Astrocyte (in vitro differentiated cells and primary cell): ENCODE results near the gene BBX. TPM values are rescaled to one million over a fixed set of nuclear protein-coding genes. Genes with fewer than 3 reads are reported as not detected.
A peak's percentile ranks its signal among the peaks of the same experiment; 100 is the strongest.

ENCODE experiments used
- DNase-seq: peaks from one replicate; pipeline ENCODE4 v3.0.0-alpha.2; 2010; ENCODE audit warnings: low read depth
- FAIRE-seq: peaks from 2 replicates; lab custom pipeline; 2011; peaks lifted over from hg19 to GRCh38; lab: Jason Lieb, UNC
- H2AFZ ChIP-seq: 2 replicates; pipeline ENCODE4 v1.6.0; 2012; ENCODE audit warnings: low read depth, low read length, inconsistent platforms
- H3K27ac ChIP-seq: 2 replicates; pipeline ENCODE4 v1.5.1; 2011; ENCODE audit warnings: low read depth, low read length, inconsistent platforms
- H3K27me3 ChIP-seq: 2 replicates; pipeline ENCODE4 v1.6.0; 2011; ENCODE audit warnings: low read length, inconsistent platforms; ENCODE audit not compliant: insufficient read depth
- H3K36me3 ChIP-seq: 2 replicates; pipeline ENCODE4 v1.5.1; 2011; ENCODE audit warnings: low read length, inconsistent platforms; ENCODE audit not compliant: insufficient read depth
- H3K4me1 ChIP-seq: 2 replicates; pipeline ENCODE4 v1.5.1; 2011; ENCODE audit warnings: low read length, inconsistent platforms; ENCODE audit not compliant: insufficient read depth
- H3K4me2 ChIP-seq: 2 replicates; pipeline ENCODE4 v1.6.0; 2012; ENCODE audit warnings: low read length, inconsistent platforms
- H3K4me3 ChIP-seq: 2 replicates; pipeline ENCODE4 v1.5.1; 2011; ENCODE audit warnings: low read depth, mild to moderate bottlenecking, low read length, inconsistent platforms; ENCODE audit not compliant: insufficient read depth
- H3K79me2 ChIP-seq: 2 replicates; pipeline ENCODE4 v1.6.0; 2012; ENCODE audit warnings: mild to moderate bottlenecking, low read length, inconsistent platforms; ENCODE audit not compliant: insufficient read depth
- H3K9ac ChIP-seq: 2 replicates; pipeline ENCODE4 v1.6.0; 2012; ENCODE audit warnings: mild to moderate bottlenecking, low read length, inconsistent platforms
- H3K9me3 ChIP-seq: 2 replicates; pipeline ENCODE4 v1.5.1; 2012; ENCODE audit warnings: low read depth, mild to moderate bottlenecking, low read length, inconsistent platforms; ENCODE audit not compliant: insufficient read depth
- H4K20me1 ChIP-seq: 2 replicates; pipeline ENCODE4 v1.6.0; 2012; ENCODE audit warnings: low read length, inconsistent platforms; ENCODE audit not compliant: insufficient read depth
- H3K27ac Mint-ChIP-seq: one replicate; pipeline ENCODE4 v1.8.0; 2021; ENCODE audit warnings: mild to moderate bottlenecking, mixed read lengths; ENCODE audit not compliant: unreplicated experiment
- H3K27me3 Mint-ChIP-seq: one replicate; pipeline ENCODE4 v1.8.0; 2021; ENCODE audit warnings: low read depth, mixed read lengths; ENCODE audit not compliant: unreplicated experiment
- H3K36me3 Mint-ChIP-seq: one replicate; pipeline ENCODE4 v1.8.0; 2021; ENCODE audit warnings: low read depth, mixed read lengths; ENCODE audit not compliant: unreplicated experiment
- H3K4me1 Mint-ChIP-seq: one replicate; pipeline ENCODE4 v1.8.0; 2021; ENCODE audit warnings: low read depth, mixed read lengths; ENCODE audit not compliant: unreplicated experiment
- H3K4me3 Mint-ChIP-seq: one replicate; pipeline ENCODE4 v1.8.0; 2021; ENCODE audit warnings: mild to moderate bottlenecking, moderate library complexity, mixed read lengths; ENCODE audit not compliant: unreplicated experiment
- H3K9me3 Mint-ChIP-seq: one replicate; pipeline ENCODE4 v1.8.0; 2021; ENCODE audit warnings: mild to moderate bottlenecking, mixed read lengths; ENCODE audit not compliant: unreplicated experiment
- CTCF ChIP-seq: IDR thresholded peaks from 2 replicates; pipeline ENCODE4 v1.5.1; 2011; ENCODE audit warnings: low read depth, mild to moderate bottlenecking, inconsistent platforms, low read length, moderate library complexity; ENCODE audit not compliant: insufficient read depth
- EZH2 ChIP-seq: IDR thresholded peaks from 2 replicates; pipeline ENCODE4 v1.6.1; 2012; ENCODE audit warnings: mild to moderate bottlenecking, low read length, inconsistent platforms; ENCODE audit not compliant: insufficient read depth
- total RNA-seq: library from RNA; stranded (reverse); gene quantifications from 2 replicates; pipeline ENCODE4 v1.2.1, GENCODE V29; 2021

Gene BBX
- total RNA-seq, 1 donor from 2014 or later, result 91.6 TPM

- no peaks in the 10 kb centered on the region for H3K27me3 Mint-ChIP-seq
- no peak for FAIRE-seq
Measured at GRCh38 chr3:107488942-107489341, 33.8 kb upstream of the BBX start.

GRCh38 chr3:107493134-107493533 lies 29.6 kb upstream of the BBX start:
- H3K4me3 Mint-ChIP-seq, result no peak overlapping the region
- Histone ChIP-seq H3K4me3 (no peak overlapping the region), H3K27me3 (no peaks in the 10 kb centered on the region), H3K79me2 (no peaks in the 10 kb centered on the region), H3K27ac (no peak overlapping the region), H4K20me1 (no peaks in the 10 kb centered on the region), H3K36me3 (no peaks in the 10 kb centered on the region), H3K4me1 (peaks cover 3% of the 10 kb centered on the region), H2AFZ (no peak overlapping the region), H3K9me3 (no peaks in the 10 kb centered on the region), H3K4me2 (no peak overlapping the region), H3K9ac (no peak overlapping the region)
- no peak for FAIRE-seq
- H3K9me3 Mint-ChIP-seq, result no peaks in the 10 kb centered on the region
- no peaks in the 10 kb centered on the region for H3K27me3 Mint-ChIP-seq
- TF ChIP-seq EZH2, result no peak
- no peak for TF ChIP-seq CTCF
- no peak overlapping the region for H3K27ac Mint-ChIP-seq
- no peak for DNase-seq
- peaks cover 4% of the 10 kb centered on the region for H3K4me1 Mint-ChIP-seq
- H3K36me3 Mint-ChIP-seq, result no peaks in the 10 kb centered on the region

More at GRCh38 chr3:107488942-107489341, 33.8 kb upstream of the BBX start:
- H3K4me3 ChIP-seq, result no peak overlapping the region
- H3K27me3 ChIP-seq, result no peaks in the 10 kb centered on the region
- H3K4me3 Mint-ChIP-seq, result no peak overlapping the region
- H4K20me1 ChIP-seq, result no peaks in the 10 kb centered on the region
- H3K36me3 ChIP-seq, result no peaks in the 10 kb centered on the region
- H2AFZ ChIP-seq, result no peak overlapping the region
- H3K9ac ChIP-seq, result no peak overlapping the region
- TF ChIP-seq CTCF (no peak), EZH2 (no peak)
- H3K9me3 Mint-ChIP-seq, result no peaks in the 10 kb centered on the region
- DNase-seq, result no peak
- no peaks in the 10 kb centered on the region for H3K36me3 Mint-ChIP-seq
- no peaks in the 10 kb centered on the region for H3K4me1 ChIP-seq
- no peak overlapping the region for H3K27ac ChIP-seq
- no peaks in the 10 kb centered on the region for H3K4me1 Mint-ChIP-seq
- H3K27ac Mint-ChIP-seq, result no peak overlapping the region
- no peak overlapping the region for H3K4me2 ChIP-seq
- no peaks in the 10 kb centered on the region for H3K79me2 ChIP-seq
- no peaks in the 10 kb centered on the region for H3K9me3 ChIP-seq

GRCh38 chr3:107496855-107497254 lies 25.9 kb upstream of the BBX start:
- no peak overlapping the region for H3K4me2 ChIP-seq
- DNase-seq, result peak; percentile 8
- H3K9ac ChIP-seq, result no peak overlapping the region
- H3K36me3 Mint-ChIP-seq, result no peaks in the 10 kb centered on the region
- no peak overlapping the region for H3K4me3 ChIP-seq
- no peak overlapping the region for H3K4me3 Mint-ChIP-seq
- no peaks in the 10 kb centered on the region for H3K9me3 Mint-ChIP-seq
- no peaks in the 10 kb centered on the region for H3K9me3 ChIP-seq
- H3K27ac Mint-ChIP-seq, result no peak overlapping the region
- H3K4me1 ChIP-seq, result peaks cover 3% of the 10 kb centered on the region
- H3K36me3 ChIP-seq, result no peaks in the 10 kb centered on the region
- H3K27me3 Mint-ChIP-seq, result no peaks in the 10 kb centered on the region
- no peak for FAIRE-seq
- H3K27me3 ChIP-seq, result no peaks in the 10 kb centered on the region
- no peaks in the 10 kb centered on the region for H4K20me1 ChIP-seq
- H3K79me2 ChIP-seq, result no peaks in the 10 kb centered on the region
- no peak overlapping the region for H3K27ac ChIP-seq
- H2AFZ ChIP-seq, result no peak overlapping the region
- peaks cover 4% of the 10 kb centered on the region for H3K4me1 Mint-ChIP-seq
- TF ChIP-seq CTCF, result no peak
